WTC11 (cell line): ENCODE results near the gene GLRA3. TPM values are rescaled to one million over a fixed set of nuclear protein-coding genes. Genes with fewer than 3 reads are reported as not detected.

ENCODE experiments used
- ATAC-seq: fragments of 200-7000 bp; cut with Tn5 transposase; 2 replicates; pipeline ENCODE4 v1.10.0; 2021; ENCODE audit warnings: mild to moderate bottlenecking, moderate library complexity
- CTCF ChIA-PET: fragments of 300-600 bp; sonication (Branson Sonifier 250); formaldehyde crosslinking; loops from one replicate; lab custom pipeline; 2021; ENCODE audit warnings: antibody characterized with exemption; lab: Charles Lee
- POLR2A ChIA-PET: fragments of 350-600 bp; sonication (Branson Sonifier 250); formaldehyde crosslinking; loops from one replicate; lab custom pipeline; 2021; ENCODE audit warnings: antibody characterized with exemption; lab: Charles Lee
- DNase-seq: peaks from one replicate; pipeline ENCODE4 v3.0.0; 2021; ENCODE audit warnings: low spot score
- H3K27ac Mint-ChIP-seq: 2 replicates; pipeline ENCODE4 v1.8.0; 2021; ENCODE audit warnings: mixed read lengths
- H3K27me3 Mint-ChIP-seq: 2 replicates; pipeline ENCODE4 v1.8.0; 2021; ENCODE audit warnings: low read depth, mild to moderate bottlenecking, moderate library complexity, mixed read lengths
- H3K36me3 Mint-ChIP-seq: 2 replicates; pipeline ENCODE4 v1.8.0; 2021; ENCODE audit warnings: mixed read lengths
- H3K4me1 Mint-ChIP-seq: 2 replicates; pipeline ENCODE4 v1.8.0; 2022; ENCODE audit warnings: mixed read lengths
- H3K4me3 Mint-ChIP-seq: 2 replicates; pipeline ENCODE4 v1.8.0; 2021; ENCODE audit warnings: mild to moderate bottlenecking, moderate library complexity, mixed read lengths
- H3K9me3 Mint-ChIP-seq: 2 replicates; pipeline ENCODE4 v1.8.0; 2021; ENCODE audit warnings: mixed read lengths
- ATF1 ChIP-seq: sonication (generic); formaldehyde crosslinking; IDR thresholded peaks from 2 replicates; pipeline ENCODE4 v1.8.1; 2023; ENCODE audit warnings: mild to moderate bottlenecking, moderate library complexity, missing genetic modification reagents
- ATF2 ChIP-seq: sonication (generic); formaldehyde crosslinking; IDR thresholded peaks from 2 replicates; pipeline ENCODE4 v1.8.1; 2022; ENCODE audit warnings: low read depth, missing genetic modification reagents, borderline replicate concordance
- CBFB ChIP-seq: sonication (generic); formaldehyde crosslinking; IDR thresholded peaks from 2 replicates; pipeline ENCODE4 v1.8.1; 2022; ENCODE audit warnings: mild to moderate bottlenecking, low read depth, missing genetic modification reagents
- CDX4 ChIP-seq: fragments of 250-450 bp; sonication (Bioruptor Pico); IDR thresholded peaks from 2 replicates; pipeline ENCODE4 v1.9.0; 2021; ENCODE audit warnings: moderate library complexity, mild to moderate bottlenecking, inconsistent platforms, borderline replicate concordance
- CREB1 ChIP-seq: sonication (generic); formaldehyde crosslinking; IDR thresholded peaks from 2 replicates; pipeline ENCODE4 v1.8.0; 2023; ENCODE audit warnings: mild to moderate bottlenecking, missing genetic modification reagents
- CREM ChIP-seq: sonication (generic); formaldehyde crosslinking; IDR thresholded peaks from 2 replicates; pipeline ENCODE4 v1.8.1; 2022; ENCODE audit warnings: mild to moderate bottlenecking, missing genetic modification reagents, moderate library complexity
- E2F1 ChIP-seq: sonication (generic); formaldehyde crosslinking; IDR thresholded peaks from 2 replicates; pipeline ENCODE4 v1.8.0; 2022; ENCODE audit warnings: mild to moderate bottlenecking, missing genetic modification reagents
- ELF4 ChIP-seq: sonication (generic); formaldehyde crosslinking; IDR thresholded peaks from 2 replicates; pipeline ENCODE4 v1.8.1; 2022; ENCODE audit warnings: low read depth, mild to moderate bottlenecking, moderate library complexity, missing genetic modification reagents
- FOXJ3 ChIP-seq: sonication (generic); formaldehyde crosslinking; IDR thresholded peaks from 2 replicates; pipeline ENCODE4 v1.9.0; 2021; ENCODE audit warnings: missing genetic modification reagents, mild to moderate bottlenecking, borderline replicate concordance
- FOXP1 ChIP-seq: sonication (generic); formaldehyde crosslinking; IDR thresholded peaks from 2 replicates; pipeline ENCODE4 v1.8.0; 2022; ENCODE audit warnings: missing genetic modification reagents, mild to moderate bottlenecking, moderate library complexity, borderline replicate concordance
- FOXP4 ChIP-seq: sonication (generic); formaldehyde crosslinking; IDR thresholded peaks from 2 replicates; pipeline ENCODE4 v1.8.0; 2022; ENCODE audit warnings: mild to moderate bottlenecking, missing genetic modification reagents
- IRF2 ChIP-seq: sonication (generic); formaldehyde crosslinking; IDR thresholded peaks from 2 replicates; pipeline ENCODE4 v1.8.0; 2022; ENCODE audit warnings: low read depth, missing genetic modification reagents, borderline replicate concordance
- MAX ChIP-seq: sonication (generic); formaldehyde crosslinking; IDR thresholded peaks from 2 replicates; pipeline ENCODE4 v1.8.0; 2022; ENCODE audit warnings: mild to moderate bottlenecking, missing genetic modification reagents
- MLX ChIP-seq: sonication (generic); formaldehyde crosslinking; IDR thresholded peaks from 2 replicates; pipeline ENCODE4 v1.8.1; 2023; ENCODE audit warnings: mild to moderate bottlenecking, missing genetic modification reagents, moderate library complexity
- MYBL2 ChIP-seq: sonication (generic); formaldehyde crosslinking; IDR thresholded peaks from 2 replicates; pipeline ENCODE4 v1.8.1; 2023; ENCODE audit warnings: mild to moderate bottlenecking, moderate library complexity, missing genetic modification reagents
- NR1H2 ChIP-seq: sonication (generic); formaldehyde crosslinking; IDR thresholded peaks from 2 replicates; pipeline ENCODE4 v1.9.0; 2021; ENCODE audit warnings: mild to moderate bottlenecking, moderate library complexity, missing genetic modification reagents
- NR2C2 ChIP-seq: sonication (generic); formaldehyde crosslinking; IDR thresholded peaks from 2 replicates; pipeline ENCODE4 v1.8.0; 2022; ENCODE audit warnings: mild to moderate bottlenecking, missing genetic modification reagents
- PRRX2 ChIP-seq: fragments of 250-450 bp; sonication (Bioruptor Pico); IDR thresholded peaks from 2 replicates; pipeline ENCODE4 v1.8.0; 2021; ENCODE audit warnings: mild to moderate bottlenecking
- RELA ChIP-seq: sonication (generic); formaldehyde crosslinking; IDR thresholded peaks from 2 replicates; pipeline ENCODE4 v1.8.1; 2022; ENCODE audit warnings: missing genetic modification reagents, mild to moderate bottlenecking, borderline replicate concordance
- SMAD4 ChIP-seq: sonication (generic); formaldehyde crosslinking; IDR thresholded peaks from 2 replicates; pipeline ENCODE4 v1.8.0; 2022; ENCODE audit warnings: mild to moderate bottlenecking, missing genetic modification reagents
- TEAD4 ChIP-seq: sonication (generic); formaldehyde crosslinking; IDR thresholded peaks from 2 replicates; pipeline ENCODE4 v1.8.0; 2022; ENCODE audit warnings: mild to moderate bottlenecking, missing genetic modification reagents
- ZBTB21 ChIP-seq: sonication (generic); formaldehyde crosslinking; IDR thresholded peaks from 2 replicates; pipeline ENCODE4 v1.8.1; 2023; ENCODE audit warnings: mild to moderate bottlenecking, missing genetic modification reagents, borderline replicate concordance
- ZMAT4 ChIP-seq: fragments of 250-450 bp; sonication (Bioruptor Pico); IDR thresholded peaks from 2 replicates; pipeline ENCODE4 v1.9.0; 2021; ENCODE audit warnings: mild to moderate bottlenecking
- ZNF219 ChIP-seq: sonication (generic); formaldehyde crosslinking; IDR thresholded peaks from 2 replicates; pipeline ENCODE4 v1.8.0; 2023; ENCODE audit warnings: missing genetic modification reagents, mild to moderate bottlenecking, borderline replicate concordance
- ZNF232 ChIP-seq: sonication (generic); formaldehyde crosslinking; IDR thresholded peaks from 2 replicates; pipeline ENCODE4 v1.8.0; 2022; ENCODE audit warnings: mild to moderate bottlenecking, missing genetic modification reagents
- ZNF423 ChIP-seq: fragments of 250-450 bp; sonication (Bioruptor Pico); IDR thresholded peaks from 2 replicates; pipeline ENCODE4 v2.1.2; 2022; ENCODE audit warnings: mild to moderate bottlenecking, moderate library complexity
- ZNF425 ChIP-seq: fragments of 250-450 bp; sonication (Bioruptor Pico); conservative IDR thresholded peaks from 2 replicates; pipeline ENCODE4 v1.9.0; 2021; ENCODE audit warnings: mild to moderate bottlenecking
- total RNA-seq: library from RNA; stranded (reverse); gene quantifications from 3 replicates; pipeline ENCODE4 v1.2.3, GENCODE V29; 2021

The GLRA3 gene
- total RNA-seq, 1 experiment from 2014 or later = 0.15 TPM

GRCh38 chr4:174805746-174806145 is 23.3 kb downstream of the GLRA3 start (continued):
- no peak for TF ChIP-seq FOXP4 (CRISPR knock-in tag)
- TF ChIP-seq MYBL2 = no peak

GRCh38 chr4:174794543-174795094 is 34.4 kb downstream of the GLRA3 start:
- TF ChIP-seq CBFB (CRISPR knock-in tag) (no peak), MAX (CRISPR knock-in tag) (no peak), NR2C2 (no peak), CDX4 (CRISPR knock-in tag) (no peak), ZNF219 (no peak), PRRX2 (no peak), ZNF423 (CRISPR knock-in tag) (no peak), ELF4 (CRISPR knock-in tag) (no peak), ZMAT4 (CRISPR knock-in tag) (no peak), ATF2 (CRISPR knock-in tag) (no peak), FOXJ3 (no peak), IRF2 (CRISPR knock-in tag) (no peak), SMAD4 (CRISPR knock-in tag) (no peak), MLX (no peak), TEAD4 (CRISPR knock-in tag) (no peak), FOXP1 (CRISPR knock-in tag) (no peak)
- TF ChIP-seq, all 79 proteins: peak for 0
- H3K4me3 Mint-ChIP-seq = no peak overlapping the region
- no peaks in the 10 kb centered on the region; the same call in 1 of the 2 replicates for H3K36me3 Mint-ChIP-seq
- no peaks in the 10 kb centered on the region for H3K4me1 Mint-ChIP-seq
- DNase-seq (no peak), ATAC-seq (no peak)
- H3K9me3 Mint-ChIP-seq = peaks cover 13% of the 10 kb centered on the region
- no peak overlapping the region for H3K27ac Mint-ChIP-seq
- ChIA-PET CTCF (no interaction called here), POLR2A (no interaction called here)
- H3K27me3 Mint-ChIP-seq = no peaks in the 10 kb centered on the region

- H3K27ac Mint-ChIP-seq = no peak overlapping the region
- POLR2A ChIA-PET = no interaction called here
- no peaks in the 10 kb centered on the region for H3K36me3 Mint-ChIP-seq
- ATAC-seq = no peak
- peaks cover 6% of the 10 kb centered on the region; the same call in 1 of the 2 replicates for H3K9me3 Mint-ChIP-seq
- CTCF ChIA-PET = no interaction called here
- no peak for DNase-seq
- no peaks in the 10 kb centered on the region for H3K27me3 Mint-ChIP-seq
- no peak overlapping the region for H3K4me3 Mint-ChIP-seq
- no peaks in the 10 kb centered on the region for H3K4me1 Mint-ChIP-seq
- no peak for TF ChIP-seq ZNF425 (CRISPR knock-in tag)
- no peak for TF ChIP-seq ATF1 (CRISPR knock-in tag)
- no peak for TF ChIP-seq NR1H2 (CRISPR knock-in tag)
- no peak for TF ChIP-seq CREB1
- no peak for TF ChIP-seq NR2C2
- no peak for TF ChIP-seq E2F1 (CRISPR knock-in tag)
- TF ChIP-seq RELA = no peak
- no peak for TF ChIP-seq SMAD4 (CRISPR knock-in tag)
- TF ChIP-seq ZNF232 (CRISPR knock-in tag) = no peak
- no peak for TF ChIP-seq ZBTB21 (CRISPR knock-in tag)
- TF ChIP-seq CREM = no peak
Measured at GRCh38 chr4:174789657-174790056, 39.4 kb downstream of the GLRA3 start.
